Activated naive CD4-positive, alpha-beta T cell treated with anti-CD3 and anti-CD28 coated beads for 36 hours (primary cell): ENCODE results near the gene TMC2. TPM values are rescaled to one million over a fixed set of nuclear protein-coding genes. Genes with fewer than 3 reads are reported as not detected.
"Not testable (repeated sequence)": the region's sequence is repeated elsewhere in the genome, so short reads cannot be mapped to it uniquely, and the experiment has no call there.

Experiments
- CTCF ChIA-PET: fragments of 350-600 bp; sonication (Branson Sonifier 250); formaldehyde crosslinking; loops from one replicate; lab custom pipeline; 2021; ENCODE audit warnings: antibody characterized with exemption; lab: Charles Lee
- DNase-seq: peaks from one replicate; pipeline ENCODE4 v3.0.0-alpha.2; 2020
- H3K27ac Mint-ChIP-seq: one replicate; pipeline ENCODE4 v1.8.0; 2021; ENCODE audit warnings: mild to moderate bottlenecking, mixed read lengths
- H3K27me3 Mint-ChIP-seq: one replicate; pipeline ENCODE4 v1.8.0; 2021; ENCODE audit warnings: low read depth, mixed read lengths
- H3K36me3 Mint-ChIP-seq: one replicate; pipeline ENCODE4 v1.8.0; 2021; ENCODE audit warnings: low read depth, mixed read lengths
- H3K4me1 Mint-ChIP-seq: one replicate; pipeline ENCODE4 v1.8.0; 2021; ENCODE audit warnings: low read depth, mixed read lengths
- H3K4me3 Mint-ChIP-seq: one replicate; pipeline ENCODE4 v1.8.0; 2021; ENCODE audit warnings: mild to moderate bottlenecking, moderate library complexity, mixed read lengths
- H3K9me3 Mint-ChIP-seq: one replicate; pipeline ENCODE4 v1.8.0; 2021; ENCODE audit warnings: mixed read lengths
- intact Hi-C: fragments of 100-400 bp; cut with micrococcal nuclease; formaldehyde crosslinking; loops from one replicate; pipeline ENCODE4 v1.15.1; 2023
- total RNA-seq, 2 experiments: library from RNA; stranded (reverse); gene quantifications; one replicate each; pipeline ENCODE4 v1.2.3, GENCODE V29; 2021

The TMC2 gene
- total RNA-seq, 2 experiments from 2014 or later = not detected

GRCh38 chr20:2518096-2518495 lies 18.3 kb upstream of the TMC2 start:
- CTCF ChIA-PET = interaction anchor here (0.5 to 1.3 kb wide), 2 partner anchors 27 to 62 kb away, joined by 3 read pairs; no protein-coding TSS in a partner anchor
- Mint-ChIP-seq H3K4me1 (no peaks in the 10 kb centered on the region), H3K9me3 (no peaks in the 10 kb centered on the region), H3K27me3 (no peaks in the 10 kb centered on the region), H3K27ac (no peak overlapping the region), H3K4me3 (no peak overlapping the region), H3K36me3 (no peaks in the 10 kb centered on the region)
- DNase-seq = no peak
- intact Hi-C loops = no loop called here

DNA sequence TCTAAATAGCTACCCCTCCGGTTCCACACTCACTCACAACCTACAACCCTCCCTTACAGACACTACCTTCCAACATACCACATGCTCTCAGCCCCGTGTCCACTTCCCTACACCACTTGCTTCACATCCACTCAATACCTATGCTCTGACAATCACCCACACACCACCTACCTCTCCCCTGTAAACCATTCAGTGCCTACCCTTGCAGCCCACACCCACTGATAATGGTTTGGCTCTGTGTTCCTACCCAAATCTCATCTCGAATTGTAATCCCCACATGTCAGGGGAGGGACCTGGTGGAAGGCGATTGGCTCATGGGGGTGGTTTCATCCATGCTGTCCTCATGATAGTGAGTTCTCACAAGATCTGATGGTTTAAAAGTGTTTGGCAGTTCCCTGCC lies 17.8 kb upstream of the TMC2 start:
- H3K4me3 Mint-ChIP-seq = no peak overlapping the region
- H3K9me3 Mint-ChIP-seq = no peaks in the 10 kb centered on the region
- intact Hi-C loops = no loop called here
- CTCF ChIA-PET = interaction anchor here (1.3 kb wide), 1 partner anchor 62 kb away, joined by 3 read pairs; no protein-coding TSS in a partner anchor
- no peaks in the 10 kb centered on the region for H3K36me3 Mint-ChIP-seq
- H3K4me1 Mint-ChIP-seq = no peaks in the 10 kb centered on the region
- no peak overlapping the region for H3K27ac Mint-ChIP-seq
- H3K27me3 Mint-ChIP-seq = no peaks in the 10 kb centered on the region
- DNase-seq = no peak

GRCh38 chr20:2519115-2519809 lies 17.1 kb upstream of the TMC2 start:
- no peak for DNase-seq
- H3K4me1 Mint-ChIP-seq = peaks cover 2% of the 10 kb centered on the region
- CTCF ChIA-PET = interaction anchor here (1.2 to 6.1 kb wide), 5 partner anchors 8 to 126 kb away, joined by 3 to 74 read pairs (median 8); partner anchors contain the start of gene ZNF343
- H3K27me3 Mint-ChIP-seq = no peaks in the 10 kb centered on the region
- no peak overlapping the region for H3K4me3 Mint-ChIP-seq
- H3K27ac Mint-ChIP-seq = no peak overlapping the region
- H3K9me3 Mint-ChIP-seq = no peaks in the 10 kb centered on the region
- intact Hi-C loops = no loop called here
- H3K36me3 Mint-ChIP-seq = no peaks in the 10 kb centered on the region

- peaks cover 5% of the 10 kb centered on the region for H3K4me1 Mint-ChIP-seq
- CTCF ChIA-PET = interaction anchor here (0.9 to 6.1 kb wide), 9 partner anchors 9 to 313 kb away, joined by 3 to 74 read pairs (median 6); partner anchors contain the start of gene ZNF343
- H3K4me3 Mint-ChIP-seq = no peak overlapping the region
- no peaks in the 10 kb centered on the region for H3K27me3 Mint-ChIP-seq
- H3K27ac Mint-ChIP-seq = no peak overlapping the region
- intact Hi-C loops = loop anchor here (1.0 kb wide), 1 partner anchor 12 kb away; the partner anchor contains the start of gene ZNF343
- DNase-seq = no peak
- no peaks in the 10 kb centered on the region for H3K9me3 Mint-ChIP-seq
- no peaks in the 10 kb centered on the region for H3K36me3 Mint-ChIP-seq
Observed at GRCh38 chr20:2520617-2521016, 15.8 kb upstream of the TMC2 start.

DNA sequence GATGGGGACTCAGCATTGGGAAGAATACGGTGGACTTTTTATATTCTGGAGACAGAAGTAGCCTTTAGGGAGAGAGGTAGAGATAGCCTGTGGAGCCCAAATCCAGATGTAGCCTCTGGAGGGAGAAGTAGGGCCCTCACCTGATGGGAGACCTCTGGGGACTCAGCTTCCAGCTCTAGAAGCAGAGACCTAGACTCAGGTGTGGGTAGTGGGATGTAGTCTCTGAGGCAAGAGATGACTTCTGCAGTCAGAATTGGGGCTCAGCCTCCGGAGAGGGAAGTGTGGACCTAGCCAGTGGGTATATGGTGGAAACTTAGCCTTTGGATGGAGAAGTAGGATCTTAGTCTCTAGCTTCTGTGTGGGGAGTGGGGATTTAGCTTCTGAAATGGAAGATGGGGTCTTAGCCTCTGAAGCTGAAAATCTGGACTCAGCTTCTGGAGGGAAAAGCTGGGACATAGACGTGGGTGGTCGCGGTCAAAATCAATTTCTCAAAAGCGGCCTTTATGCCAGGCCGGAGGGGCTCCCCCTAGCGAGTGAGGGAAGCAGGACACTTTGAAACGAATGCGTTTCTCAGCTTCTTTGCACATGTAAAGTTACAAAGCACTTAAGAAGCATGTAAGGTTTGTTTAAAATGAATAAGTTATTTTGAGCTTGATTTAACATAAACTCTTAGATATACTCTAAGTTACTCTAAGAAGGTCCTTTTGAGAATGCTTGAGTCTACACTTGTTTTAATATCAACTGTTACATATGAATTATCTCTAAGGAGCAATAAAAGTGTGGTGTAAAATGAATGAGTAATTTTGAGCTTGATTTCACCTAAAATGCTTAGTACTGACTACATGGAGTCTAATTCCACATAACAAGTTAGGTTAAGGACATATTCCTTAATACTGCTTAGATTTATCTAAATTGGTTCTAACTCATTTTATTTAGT lies 14.7 kb upstream of the TMC2 start:
- Mint-ChIP-seq H3K4me3 (no peak overlapping the region), H3K36me3 (no peaks in the 10 kb centered on the region), H3K9me3 (no peaks in the 10 kb centered on the region), H3K27ac (no peak overlapping the region), H3K4me1 (peaks cover 5% of the 10 kb centered on the region), H3K27me3 (no peaks in the 10 kb centered on the region)
- CTCF ChIA-PET = interaction anchor here (0.5 to 6.1 kb wide), 41 partner anchors 8 to 523 kb away, joined by 3 to 74 read pairs (median 5); partner anchors contain the start of genes NOP56, SNRPB, STK35 and ZNF343
- peak; percentile 67 for DNase-seq
- intact Hi-C loops = loop anchor here (1.0 kb wide), 1 partner anchor 13 kb away; the partner anchor contains the start of gene ZNF343

DNA sequence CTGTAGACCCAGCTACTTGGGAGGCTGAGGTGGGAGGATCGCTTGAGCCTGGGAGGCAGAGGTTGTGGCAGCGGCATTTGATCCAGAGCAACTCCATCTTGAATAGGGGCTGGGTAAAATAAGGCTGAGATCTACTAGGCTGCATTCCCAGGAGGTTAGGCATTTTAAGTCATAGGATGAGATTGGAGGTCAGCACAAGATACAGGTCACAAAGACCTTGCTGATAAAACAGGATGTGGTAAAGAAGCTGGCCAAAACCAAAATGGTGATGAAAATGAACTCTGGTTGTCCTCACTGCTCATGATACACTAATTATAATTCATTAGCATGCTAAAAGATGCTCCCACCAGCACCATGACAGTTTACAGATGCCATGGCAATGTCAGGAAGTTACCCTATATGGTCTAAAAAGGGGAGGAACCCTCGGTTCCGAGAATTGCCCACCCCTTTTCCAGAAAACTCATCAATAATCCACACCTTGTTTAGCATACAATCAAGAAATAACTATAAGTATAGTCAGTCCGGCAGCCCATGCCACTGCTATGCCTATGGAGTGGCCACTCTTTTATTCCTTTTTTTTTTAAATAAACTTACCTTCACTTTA lies 13.4 kb upstream of the TMC2 start:
- H3K27me3 Mint-ChIP-seq, H3K4me1 Mint-ChIP-seq, H3K9me3 Mint-ChIP-seq, H3K4me3 Mint-ChIP-seq, H3K27ac Mint-ChIP-seq, DNase-seq, H3K36me3 Mint-ChIP-seq, intact Hi-C loops: not testable (repeated sequence)
- CTCF ChIA-PET = interaction anchor here (0.6 to 6.1 kb wide), 26 partner anchors 12 to 878 kb away, joined by 3 to 74 read pairs (median 5); partner anchors contain the start of genes SNRPB and ZNF343

GRCh38 chr20:2523919-2524708 lies 12.3 kb upstream of the TMC2 start:
- peak overlapping the region; percentile 86 for H3K4me3 Mint-ChIP-seq
- DNase-seq = peak; percentile 94
- H3K4me1 Mint-ChIP-seq = peaks cover 5% of the 10 kb centered on the region
- intact Hi-C loops = loop anchor here (1.0 kb wide), 2 partner anchors 54 to 124 kb away; partner anchors contain the start of gene SNRPB
- H3K27me3 Mint-ChIP-seq = no peaks in the 10 kb centered on the region
- H3K9me3 Mint-ChIP-seq = no peaks in the 10 kb centered on the region
- CTCF ChIA-PET = interaction anchor here (0.6 to 6.1 kb wide), 10 partner anchors 13 to 622 kb away, joined by 3 to 74 read pairs (median 4); partner anchors contain the start of genes SNRPB and ZNF343
- H3K27ac Mint-ChIP-seq = no peak overlapping the region
- H3K36me3 Mint-ChIP-seq = no peaks in the 10 kb centered on the region

GRCh38 chr20:2524709-2525506 lies 11.5 kb upstream of the TMC2 start:
- CTCF ChIA-PET = interaction anchor here (0.8 to 6.1 kb wide), 6 partner anchors 14 to 143 kb away, joined by 3 to 74 read pairs (median 4); partner anchors contain the start of genes SNRPB and ZNF343
- peaks cover 6% of the 10 kb centered on the region for H3K4me1 Mint-ChIP-seq
- no peaks in the 10 kb centered on the region for H3K27me3 Mint-ChIP-seq
- H3K27ac Mint-ChIP-seq = peak overlapping the region; percentile 82
- no peaks in the 10 kb centered on the region for H3K36me3 Mint-ChIP-seq
- intact Hi-C loops = loop anchor here (1.0 kb wide), 2 partner anchors 55 to 123 kb away; partner anchors contain the start of gene SNRPB
- H3K4me3 Mint-ChIP-seq = peak overlapping the region; percentile 86
- no peaks in the 10 kb centered on the region for H3K9me3 Mint-ChIP-seq
- peak; percentile 41 for DNase-seq

- H3K4me1 Mint-ChIP-seq = peaks cover 11% of the 10 kb centered on the region
- H3K27me3 Mint-ChIP-seq, intact Hi-C loops, H3K4me3 Mint-ChIP-seq, DNase-seq, H3K36me3 Mint-ChIP-seq, H3K9me3 Mint-ChIP-seq, H3K27ac Mint-ChIP-seq, CTCF ChIA-PET: not testable (repeated sequence)
Observed at GRCh38 chr20:2526218-2526583, 10.2 kb upstream of the TMC2 start.

- no peak for DNase-seq
- intact Hi-C loops = no loop called here
- H3K4me1 Mint-ChIP-seq = peaks cover 11% of the 10 kb centered on the region
- H3K27ac Mint-ChIP-seq = no peak overlapping the region
- no peaks in the 10 kb centered on the region for H3K27me3 Mint-ChIP-seq
- no peaks in the 10 kb centered on the region for H3K9me3 Mint-ChIP-seq
- CTCF ChIA-PET = no interaction called here
- H3K36me3 Mint-ChIP-seq = no peaks in the 10 kb centered on the region
- no peak overlapping the region for H3K4me3 Mint-ChIP-seq
Observed at GRCh38 chr20:2527762-2528161, 8.6 kb upstream of the TMC2 start.
